ENCODE results near the gene AP3B1.
A peak's percentile ranks its signal among the peaks of the same experiment; 100 is the strongest.

AP3B1 gene

DNA sequence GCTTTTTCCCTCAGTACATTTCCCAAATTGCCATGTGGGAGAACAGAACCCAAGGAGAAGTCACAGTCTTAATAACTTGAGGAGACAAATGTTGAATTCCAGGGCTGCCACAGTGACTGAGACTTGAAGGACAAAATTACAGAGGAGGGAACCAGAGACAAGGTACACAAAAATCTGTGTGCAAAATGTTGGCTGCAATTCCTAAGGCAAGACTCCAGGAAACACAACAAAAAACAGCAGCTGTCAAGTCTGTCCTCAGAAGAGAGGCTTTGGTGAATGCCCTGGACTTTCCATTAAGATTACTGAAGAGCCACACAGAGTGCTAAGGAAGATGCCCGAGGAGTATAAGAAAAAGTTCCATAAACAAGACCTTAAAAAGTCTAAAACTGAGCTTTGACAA, 21.1 kb downstream of the AP3B1 start:
- H3F3A ChIP-seq (ENCODE audit: insufficient read depth), result no peaks in the 10 kb centered on the region; the same call in 1 of the 2 replicates
- H3K9me3 ChIP-seq (ENCODE audit: insufficient read depth, low read length), result no peaks in the 10 kb centered on the region
- H3K4me3 ChIP-seq (ENCODE audit: insufficient read depth, low read length, poor library complexity, severe bottlenecking), result no peak overlapping the region
- H3K27me3 ChIP-seq (ENCODE audit: low read length), result no peaks in the 10 kb centered on the region
- no peak overlapping the region for H3K9ac ChIP-seq (ENCODE audit: low read length)
- no peak overlapping the region for H3K27ac ChIP-seq (ENCODE audit: low read depth, low read length)
- no peak overlapping the region for H3K4me2 ChIP-seq (ENCODE audit: low read depth, low read length, poor library complexity, severe bottlenecking)
- no peaks in the 10 kb centered on the region for H3K36me3 ChIP-seq (ENCODE audit: low read length)
- H4K20me1 ChIP-seq (ENCODE audit: low read depth, low read length), result peaks cover 11% of the 10 kb centered on the region; the same call in 1 of the 2 replicates
- TF ChIP-seq, protein P1, sequence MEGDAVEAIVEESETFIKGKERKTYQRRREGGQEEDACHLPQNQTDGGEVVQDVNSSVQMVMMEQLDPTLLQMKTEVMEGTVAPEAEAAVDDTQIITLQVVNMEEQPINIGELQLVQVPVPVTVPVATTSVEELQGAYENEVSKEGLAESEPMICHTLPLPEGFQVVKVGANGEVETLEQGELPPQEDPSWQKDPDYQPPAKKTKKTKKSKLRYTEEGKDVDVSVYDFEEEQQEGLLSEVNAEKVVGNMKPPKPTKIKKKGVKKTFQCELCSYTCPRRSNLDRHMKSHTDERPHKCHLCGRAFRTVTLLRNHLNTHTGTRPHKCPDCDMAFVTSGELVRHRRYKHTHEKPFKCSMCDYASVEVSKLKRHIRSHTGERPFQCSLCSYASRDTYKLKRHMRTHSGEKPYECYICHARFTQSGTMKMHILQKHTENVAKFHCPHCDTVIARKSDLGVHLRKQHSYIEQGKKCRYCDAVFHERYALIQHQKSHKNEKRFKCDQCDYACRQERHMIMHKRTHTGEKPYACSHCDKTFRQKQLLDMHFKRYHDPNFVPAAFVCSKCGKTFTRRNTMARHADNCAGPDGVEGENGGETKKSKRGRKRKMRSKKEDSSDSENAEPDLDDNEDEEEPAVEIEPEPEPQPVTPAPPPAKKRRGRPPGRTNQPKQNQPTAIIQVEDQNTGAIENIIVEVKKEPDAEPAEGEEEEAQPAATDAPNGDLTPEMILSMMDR (IDR thresholded peaks at IDR 0.05; ENCODE audit: insufficient read depth, low read length, poor library complexity, severe bottlenecking), result no peak
- TF ChIP-seq EZH2phosphoT487 (conservative IDR thresholded peaks at IDR 0.05; ENCODE audit: low read length), result no peak
- no peak overlapping the region for H2AFZ ChIP-seq (ENCODE audit: low read depth, low read length, severe bottlenecking)
- peaks cover 67% of the 10 kb centered on the region for H3K79me2 ChIP-seq (ENCODE audit: insufficient read depth, low read length)
- H3K9me2 ChIP-seq (replicated peaks; ENCODE audit: insufficient read depth, low read length), result no peaks in the 10 kb centered on the region

DNA sequence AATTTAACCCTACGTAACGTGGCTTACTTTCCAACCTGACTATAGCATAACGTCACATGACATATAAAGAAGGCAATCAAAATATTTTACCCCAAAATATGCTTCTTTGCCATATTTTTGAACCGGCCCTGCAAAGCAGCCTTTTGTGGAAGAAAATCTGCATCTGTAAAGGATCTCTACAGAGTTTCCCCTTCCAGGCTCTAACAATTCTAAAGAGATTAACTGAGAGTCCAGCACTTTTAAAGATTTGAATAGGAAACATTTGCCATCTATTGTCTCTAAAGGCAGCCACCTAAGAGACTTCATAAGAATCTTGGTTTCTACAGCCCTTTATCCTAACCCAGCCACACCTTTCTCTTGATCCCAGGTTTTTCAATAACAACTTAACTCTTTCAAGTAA, 22.7 kb downstream of the AP3B1 start:
- no peaks in the 10 kb centered on the region; the same call in 1 of the 2 replicates for H3F3A ChIP-seq (ENCODE audit: insufficient read depth)
- no peak overlapping the region for H3K27ac ChIP-seq (ENCODE audit: low read depth, low read length)
- H3K4me3 ChIP-seq (ENCODE audit: insufficient read depth, low read length, poor library complexity, severe bottlenecking), result no peak overlapping the region
- H3K27me3 ChIP-seq (ENCODE audit: low read length), result no peaks in the 10 kb centered on the region
- H3K9me2 ChIP-seq (replicated peaks; ENCODE audit: insufficient read depth, low read length), result no peaks in the 10 kb centered on the region
- no peaks in the 10 kb centered on the region for H3K36me3 ChIP-seq (ENCODE audit: low read length)
- H3K79me2 ChIP-seq (ENCODE audit: insufficient read depth, low read length), result peaks cover 59% of the 10 kb centered on the region
- H2AFZ ChIP-seq (ENCODE audit: low read depth, low read length, severe bottlenecking), result no peak overlapping the region
- no peaks in the 10 kb centered on the region for H3K9me3 ChIP-seq (ENCODE audit: insufficient read depth, low read length)
- no peak overlapping the region for H3K4me2 ChIP-seq (ENCODE audit: low read depth, low read length, poor library complexity, severe bottlenecking)
- TF ChIP-seq, protein P1 (IDR thresholded peaks at IDR 0.05; ENCODE audit: insufficient read depth, low read length, poor library complexity, severe bottlenecking), result no peak
- TF ChIP-seq EZH2phosphoT487 (conservative IDR thresholded peaks at IDR 0.05; ENCODE audit: low read length), result no peak
- peaks cover 12% of the 10 kb centered on the region; the same call in 1 of the 2 replicates for H4K20me1 ChIP-seq (ENCODE audit: low read depth, low read length)
- no peak overlapping the region for H3K9ac ChIP-seq (ENCODE audit: low read length)

DNA sequence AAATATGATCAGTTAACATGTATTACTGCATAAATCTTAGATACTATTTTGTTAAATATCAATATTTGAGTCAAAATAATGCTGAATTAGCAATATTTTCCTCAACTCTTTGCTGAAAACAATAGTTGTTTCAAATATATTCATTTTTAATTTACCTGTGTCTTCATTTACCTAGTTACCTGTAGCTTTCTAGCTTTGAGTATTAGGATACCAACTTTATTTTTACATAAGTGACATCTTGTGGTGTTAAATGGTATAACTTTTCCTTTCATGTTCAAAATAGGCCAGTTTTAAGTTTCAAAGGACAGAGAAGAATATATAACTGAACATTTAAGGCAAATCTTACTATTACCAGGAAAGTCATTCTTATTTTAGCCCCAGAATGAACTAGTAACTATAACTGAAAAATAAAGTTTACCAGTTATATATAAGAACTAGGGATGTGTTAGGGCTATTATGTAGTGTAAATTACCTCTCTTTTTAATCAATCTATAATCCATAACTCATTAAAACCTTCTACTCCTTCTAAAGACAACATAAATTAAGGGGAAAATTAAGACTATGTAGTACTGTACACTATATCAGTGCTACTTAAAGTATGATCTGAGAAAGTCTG, 25.3 kb downstream of the AP3B1 start:
- Histone ChIP-seq H3K9me2 (replicated peaks; ENCODE audit: insufficient read depth, low read length) (no peaks in the 10 kb centered on the region), H4K20me1 (ENCODE audit: low read depth, low read length) (peaks cover 10% of the 10 kb centered on the region; the same call in 1 of the 2 replicates), H3F3A (ENCODE audit: insufficient read depth) (no peaks in the 10 kb centered on the region; the same call in 1 of the 2 replicates), H3K79me2 (ENCODE audit: insufficient read depth, low read length) (peaks cover 40% of the 10 kb centered on the region), H3K4me2 (ENCODE audit: low read depth, low read length, poor library complexity, severe bottlenecking) (no peak overlapping the region), H3K36me3 (ENCODE audit: low read length) (peaks cover 4% of the 10 kb centered on the region; the same call in 1 of the 2 replicates), H3K27ac (ENCODE audit: low read depth, low read length) (no peak overlapping the region), H3K9me3 (ENCODE audit: insufficient read depth, low read length) (no peaks in the 10 kb centered on the region), H3K9ac (ENCODE audit: low read length) (no peak overlapping the region), H3K27me3 (ENCODE audit: low read length) (no peaks in the 10 kb centered on the region), H3K4me3 (ENCODE audit: insufficient read depth, low read length, poor library complexity, severe bottlenecking) (no peak overlapping the region), H2AFZ (ENCODE audit: low read depth, low read length, severe bottlenecking) (no peak overlapping the region)
- no peak for TF ChIP-seq EZH2phosphoT487 (conservative IDR thresholded peaks at IDR 0.05; ENCODE audit: low read length)
- TF ChIP-seq, protein P1 (IDR thresholded peaks at IDR 0.05; ENCODE audit: insufficient read depth, low read length, poor library complexity, severe bottlenecking), result peak; percentile 23

Measured in SU-DHL-6 (cell line).